Fibroblast of gingiva (primary cell): ENCODE data around the gene ARGFX.
A peak's percentile ranks its signal among the peaks of the same experiment; 100 is the strongest.
"Not testable (repeated sequence)": the region's sequence is repeated elsewhere in the genome, so short reads cannot be mapped to it uniquely, and the experiment has no call there.

Source experiments
- DNase-seq: peaks from one replicate; pipeline ENCODE4 v3.0.0-alpha.2; 2011; ENCODE audit warnings: low read depth

Gene ARGFX

DNA sequence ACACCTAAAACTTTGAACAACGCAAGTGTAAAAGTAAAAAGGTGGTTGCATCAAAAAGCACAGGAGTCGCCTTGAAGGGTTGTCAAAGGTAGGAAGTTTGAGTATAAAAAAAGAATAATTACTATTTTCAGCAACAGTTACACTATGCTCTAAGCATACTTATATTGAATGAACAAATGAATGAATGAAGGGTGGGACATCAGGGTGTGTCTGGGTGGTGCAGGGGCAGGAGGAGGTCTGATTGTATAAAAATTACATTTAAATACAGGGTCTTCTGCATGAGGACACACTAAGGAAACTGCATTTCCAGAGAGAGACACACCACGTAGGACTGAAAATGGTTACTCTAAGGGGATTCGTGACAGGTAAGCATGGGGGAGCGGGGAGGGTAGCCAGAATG is at the start of gene ARGFX:
Gene ARGFX (plus strand): TSS at position 301 of the 400 bp plus-strand sequence. CDS start 2,765 bp downstream, outside the sequence.
- no peak for DNase-seq

DNA sequence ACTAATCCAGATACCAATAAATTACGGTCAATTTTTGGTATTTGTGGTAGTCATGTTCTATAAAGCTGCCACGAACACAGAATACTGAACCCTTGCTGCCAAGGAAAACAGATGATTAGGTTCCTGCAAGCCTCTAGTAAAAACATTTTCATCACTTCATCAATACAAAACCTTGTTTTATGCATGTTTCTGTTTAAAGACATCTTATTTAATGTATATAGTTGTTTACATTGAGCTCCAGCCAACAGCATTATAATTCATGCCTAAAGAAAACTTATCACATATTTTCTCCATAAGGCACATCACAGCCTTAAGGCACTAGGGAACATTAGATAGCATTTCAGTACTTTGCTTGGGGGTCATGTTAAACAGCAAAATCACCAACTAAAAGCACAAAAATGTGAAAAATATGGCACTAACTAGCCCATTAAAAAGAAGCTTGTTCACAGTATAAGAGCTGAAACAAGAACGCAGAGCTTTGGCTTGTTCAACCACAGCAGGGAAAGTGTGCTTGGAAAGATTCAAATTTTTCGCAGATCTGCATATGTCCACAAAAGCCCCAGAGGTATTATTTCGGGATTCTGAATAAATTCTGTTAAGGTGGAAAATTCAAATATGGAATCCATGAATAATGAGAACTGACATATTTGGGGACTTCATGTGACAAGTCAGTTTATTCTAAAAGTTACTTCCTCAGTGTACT is 49.6 kb upstream of the ARGFX start:
- DNase-seq: no peak

DNA sequence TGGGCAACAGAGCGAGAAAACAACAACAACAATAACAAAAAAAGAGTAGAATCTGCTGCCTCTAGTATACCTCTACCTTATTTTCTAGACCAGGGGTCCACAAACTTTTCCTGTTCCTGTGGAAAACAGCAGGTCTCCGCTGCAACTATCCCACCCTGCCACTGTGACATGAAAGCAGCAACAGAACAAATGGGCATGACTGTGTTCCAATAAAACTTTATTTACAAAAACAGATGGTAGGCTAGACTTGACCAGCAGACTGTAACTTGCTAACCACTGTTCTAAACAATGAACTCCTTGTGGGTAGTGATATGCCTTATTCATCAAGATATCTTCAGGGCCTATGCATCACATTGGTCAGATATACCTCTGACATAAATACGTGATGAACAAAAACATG is 47.2 kb upstream of the ARGFX start:
- DNase-seq: no peak

DNA sequence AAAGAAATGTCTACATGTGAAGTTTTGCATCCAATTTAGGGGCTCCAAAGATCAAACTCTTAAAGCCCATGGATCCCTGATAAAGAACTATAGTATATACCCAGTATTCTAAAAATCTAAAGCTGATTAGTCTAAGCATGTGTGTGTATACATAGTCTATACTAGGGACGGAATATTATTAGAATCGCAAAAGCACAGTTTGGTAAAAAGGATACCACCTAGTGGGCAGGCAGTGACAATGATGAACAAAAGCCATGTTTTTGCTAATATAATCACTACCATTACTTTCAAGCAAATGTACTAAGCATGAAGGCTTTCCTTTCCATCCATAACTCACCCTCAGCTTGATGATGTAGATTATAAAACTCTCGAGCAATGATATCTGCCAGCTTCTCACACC is 38.4 kb upstream of the ARGFX start:
- DNase-seq: peak; percentile 17

DNA sequence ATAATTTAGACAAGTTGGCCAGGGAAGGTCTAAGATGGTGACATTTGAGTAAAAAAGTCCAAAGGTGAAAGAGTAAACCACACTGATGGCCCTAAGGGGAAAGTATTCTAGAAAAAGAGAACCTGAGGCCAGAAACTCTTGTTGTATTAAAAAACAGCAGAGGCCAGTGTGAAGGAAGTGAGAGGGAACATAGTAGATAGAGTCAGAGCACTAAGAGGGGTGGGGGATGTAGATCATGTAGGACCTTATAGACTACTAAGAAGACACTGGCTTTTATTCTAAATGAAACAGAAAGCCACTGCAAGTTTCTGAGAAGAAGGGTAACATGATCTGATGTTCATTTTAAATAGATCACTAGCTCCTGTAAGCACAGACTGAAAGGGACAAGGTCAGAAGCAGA is 36.5 kb upstream of the ARGFX start:
- no peak for DNase-seq

DNA sequence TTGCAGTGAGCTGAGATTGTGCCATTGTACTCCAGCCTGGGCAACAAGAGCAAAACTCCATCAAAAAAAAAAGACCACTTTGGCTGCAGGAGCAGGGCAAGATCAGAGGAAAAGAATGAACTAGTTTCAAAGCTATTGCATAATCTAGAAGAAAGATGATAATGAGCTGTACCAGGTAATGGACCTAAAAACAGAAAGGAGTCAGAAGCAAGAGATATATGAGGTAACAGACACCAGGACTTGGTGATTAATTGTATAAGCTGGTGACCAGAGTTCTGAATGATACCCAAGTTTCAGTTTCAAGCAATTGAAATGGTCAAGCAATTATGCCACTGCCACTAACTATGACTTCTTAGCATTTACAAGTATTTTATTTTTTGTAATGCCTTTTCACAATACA is 24.8 kb upstream of the ARGFX start:
- no peak for DNase-seq

DNA sequence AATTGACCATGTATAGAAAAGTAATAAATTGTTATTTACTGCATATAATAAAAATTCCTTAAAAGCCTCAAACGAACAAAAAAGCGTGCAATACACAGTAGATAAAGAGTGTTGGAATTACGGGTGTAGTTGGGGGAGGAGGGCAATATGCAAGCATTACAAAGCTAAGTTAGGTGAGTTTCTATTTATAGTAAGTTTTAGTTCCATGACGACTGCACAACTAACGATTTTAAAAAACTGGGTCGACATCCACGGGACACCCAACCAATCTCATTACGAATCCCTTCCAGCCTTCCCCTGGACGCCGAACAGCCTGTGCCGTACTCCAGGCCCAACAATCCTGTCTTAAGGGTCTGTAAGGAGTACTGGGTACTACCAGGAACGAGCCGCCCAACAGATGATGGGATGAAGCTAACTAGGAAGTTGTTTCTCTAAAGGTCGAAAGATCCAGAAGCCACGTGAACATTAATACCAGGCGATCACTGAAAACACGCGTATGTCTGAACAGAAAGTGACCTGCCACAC is 22.6 kb upstream of the ARGFX start:
- DNase-seq: no peak

DNA sequence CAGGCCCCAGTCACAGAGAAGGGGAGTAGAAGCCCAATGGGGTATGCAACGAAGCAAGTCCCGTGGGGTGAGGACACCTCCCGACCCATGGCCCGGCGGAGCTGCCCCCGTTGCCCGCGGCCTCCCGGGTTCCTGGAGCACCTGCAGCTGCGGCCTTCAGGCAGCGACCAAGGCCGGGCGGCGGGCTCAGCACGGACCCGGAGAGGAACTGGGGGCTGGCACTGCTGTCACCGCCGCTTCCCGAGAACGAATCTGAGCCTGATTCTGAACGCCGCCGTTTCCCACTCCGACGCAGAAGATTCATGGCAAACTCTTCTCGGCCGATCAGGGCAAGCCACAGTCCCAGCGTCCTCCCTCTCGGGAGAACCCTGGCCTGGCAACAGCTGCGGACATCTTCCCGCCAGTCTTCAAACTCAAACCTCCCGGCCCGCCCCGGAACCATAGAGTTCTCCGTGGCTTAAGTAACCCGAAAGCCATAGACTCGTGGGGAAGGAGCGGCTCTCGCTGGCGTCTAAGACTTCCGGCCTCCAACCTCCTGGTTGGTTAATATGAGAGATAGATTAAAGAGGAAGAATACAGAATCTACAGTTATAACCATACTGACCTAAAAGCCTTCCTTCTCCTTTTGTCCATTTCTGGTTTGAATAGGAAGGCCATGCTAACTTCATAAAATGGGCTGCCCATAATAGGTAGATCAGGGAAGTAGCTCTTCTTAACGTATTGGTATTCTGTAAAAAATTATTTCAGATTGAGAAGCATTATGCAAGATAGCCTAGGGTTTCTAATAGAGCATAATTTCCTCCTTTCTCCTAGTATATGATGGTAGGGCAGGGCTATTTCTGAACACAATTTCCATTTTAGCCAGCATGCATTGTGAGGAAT is 21.9 kb upstream of the ARGFX start, which contains the start of gene POLQ:
Gene POLQ (minus strand): TSS at position 415 of the 882 bp plus-strand sequence. CDS start 111 bp downstream, at position 304.
- DNase-seq: peak; percentile 96

DNA sequence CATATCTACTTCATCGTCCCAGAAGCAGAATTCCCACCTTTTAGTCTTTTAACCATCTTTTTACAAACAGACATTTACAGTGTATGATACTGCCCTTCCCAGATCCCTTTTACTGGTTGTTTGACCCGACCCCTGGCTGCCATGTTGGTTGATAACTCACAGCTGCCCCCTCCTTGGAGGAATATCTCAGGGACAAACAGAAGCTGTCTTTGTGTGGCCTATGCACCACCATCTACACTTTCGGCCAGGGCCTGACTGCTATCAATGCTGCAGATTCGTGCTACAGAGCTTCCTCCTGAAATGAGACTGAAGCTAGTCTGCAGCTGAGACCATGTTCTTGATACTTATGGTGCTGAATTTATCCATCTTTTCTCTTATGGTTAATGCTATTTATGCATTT is 15.4 kb upstream of the ARGFX start:
- no peak for DNase-seq

DNA sequence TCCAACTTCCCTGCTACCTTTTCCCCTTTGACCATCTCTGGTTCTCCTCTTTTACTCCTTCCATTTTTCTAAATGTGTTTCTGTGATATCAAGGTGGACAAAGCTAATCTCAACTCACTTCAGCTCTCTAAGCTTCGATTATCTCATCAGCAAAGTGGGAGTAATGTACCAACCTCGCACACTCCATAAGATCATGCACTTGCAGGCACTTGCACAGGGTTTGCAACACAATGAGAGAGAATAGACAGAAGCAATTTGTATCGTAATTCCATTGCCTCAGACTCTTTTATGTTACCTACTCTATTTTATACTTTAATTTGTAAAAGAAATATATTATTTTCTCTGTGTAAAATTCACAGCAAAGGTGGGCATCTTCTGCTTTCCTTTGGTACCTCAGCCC is 15.0 kb upstream of the ARGFX start:
- no peak for DNase-seq

DNA sequence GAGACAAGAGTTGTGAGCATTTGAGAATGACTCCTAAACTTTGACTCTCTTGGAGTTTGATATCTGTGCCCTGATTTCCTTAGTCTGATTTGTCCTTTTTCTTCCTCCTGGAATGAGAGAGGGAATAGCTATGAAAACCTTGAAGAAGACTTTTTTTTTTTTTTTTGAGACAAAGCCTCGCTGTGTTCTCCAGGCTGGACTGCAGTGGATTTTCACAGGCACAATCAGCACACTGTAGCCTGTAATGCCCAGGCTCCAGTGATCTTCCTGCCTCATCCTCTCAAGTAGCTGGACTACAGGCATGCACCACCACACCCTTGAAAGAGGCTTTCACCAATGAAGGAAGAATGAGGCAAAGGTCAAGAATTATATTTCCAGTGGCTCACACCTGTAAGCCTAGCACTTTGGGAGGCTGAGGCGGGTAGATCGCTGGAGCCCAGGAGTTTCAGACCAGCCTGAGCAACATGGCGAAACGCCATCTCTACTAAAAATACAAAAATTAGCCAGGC is 10.3 kb upstream of the ARGFX start:
- no peak for DNase-seq

DNA sequence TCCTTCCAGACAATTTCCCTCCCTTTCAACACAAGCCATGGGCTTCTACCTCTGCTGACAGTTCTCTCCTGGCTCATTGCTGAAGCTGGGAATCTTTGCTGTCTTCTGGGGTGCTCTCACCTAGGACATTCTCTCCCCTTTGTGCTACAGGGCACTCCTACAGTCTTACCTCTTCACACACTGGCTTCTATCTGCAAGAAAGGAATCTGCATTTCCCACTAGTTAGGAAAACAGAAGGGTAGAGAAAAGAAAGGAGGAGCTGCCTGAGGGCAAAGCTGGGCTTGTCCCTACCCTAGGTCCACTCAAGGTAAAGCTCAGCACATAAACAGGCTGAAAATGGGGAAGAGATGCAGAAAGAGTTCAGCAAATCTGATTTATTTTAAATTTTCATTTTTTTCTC is 5.6 kb upstream of the ARGFX start:
- no peak for DNase-seq

DNA sequence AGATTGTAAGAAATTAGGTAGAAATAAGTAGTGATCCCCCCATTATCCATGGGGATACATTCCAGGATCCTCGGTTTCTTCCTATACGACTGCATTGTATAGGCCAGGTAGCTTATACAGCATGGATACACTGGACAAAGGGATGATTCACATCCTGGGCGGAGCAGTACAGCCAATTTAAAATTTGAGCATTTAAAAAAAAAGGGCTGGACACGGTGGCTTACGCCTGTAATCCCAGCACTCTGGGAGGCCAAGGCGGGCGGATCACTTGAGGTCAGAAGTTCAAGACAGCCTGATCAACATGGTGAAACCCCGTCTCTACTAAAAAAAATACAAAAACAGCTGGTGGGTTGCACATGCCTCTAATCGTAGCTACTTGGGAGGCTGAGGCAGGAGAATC is 976 bp upstream of the ARGFX start:
- no peak for DNase-seq

DNA sequence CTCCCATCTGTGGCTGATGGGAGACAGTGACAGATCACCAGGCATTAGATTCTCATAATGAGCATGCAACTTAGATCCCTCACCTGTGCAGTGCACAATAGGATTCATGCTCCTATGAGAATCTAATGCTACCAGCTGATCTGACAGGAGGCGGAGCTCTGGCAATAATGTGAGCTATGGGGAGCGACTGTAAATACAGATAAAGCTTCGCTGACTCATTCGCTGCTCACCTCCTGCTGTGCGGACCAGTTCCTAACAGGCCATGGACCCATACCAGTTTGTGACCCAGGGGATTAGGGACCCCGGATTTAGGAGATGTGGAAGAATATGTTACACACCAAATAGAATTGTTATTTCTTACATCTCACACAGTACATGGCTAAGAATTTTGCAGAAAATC is 6.7 kb downstream of the ARGFX start:
- DNase-seq: no peak

DNA sequence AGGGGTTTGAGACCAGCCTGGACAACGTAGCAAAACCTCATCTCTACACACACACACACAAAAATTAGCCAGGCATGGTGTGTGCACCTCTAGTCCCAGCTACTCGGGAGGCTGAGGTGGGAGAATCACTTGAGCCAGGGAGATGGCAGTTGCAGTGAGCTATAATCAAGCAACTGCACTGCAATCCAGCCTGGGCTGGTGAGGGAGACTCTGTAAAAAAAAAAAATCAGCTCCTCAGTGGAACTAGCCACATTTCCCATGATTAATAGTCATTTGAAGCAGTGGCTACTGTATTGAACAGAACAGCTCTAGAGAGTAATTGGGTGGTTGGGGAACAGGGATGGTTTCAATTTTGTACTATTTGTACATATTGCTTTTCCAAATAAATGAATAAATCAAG is 13.9 kb downstream of the ARGFX start:
- no peak for DNase-seq

DNA sequence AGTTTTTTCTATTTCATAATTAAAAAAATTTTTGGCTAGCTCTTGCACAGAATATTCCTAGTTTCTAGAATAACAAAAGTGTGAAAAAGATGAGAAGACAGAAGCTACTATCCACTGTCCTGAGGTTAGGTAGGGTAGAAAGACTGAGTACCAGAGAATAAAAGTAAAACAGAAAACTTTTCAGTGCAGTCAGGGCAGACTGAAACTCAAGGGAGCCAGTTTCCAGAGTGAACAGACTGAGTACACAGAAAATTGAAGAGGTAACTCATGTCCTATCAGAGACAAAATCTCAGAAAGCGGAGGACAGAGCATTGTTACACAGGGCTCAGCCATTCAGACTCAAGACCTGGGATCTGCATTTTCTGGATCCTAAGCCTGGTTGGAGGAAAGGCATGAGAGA is 16.7 kb downstream of the ARGFX start:
- no peak for DNase-seq

DNA sequence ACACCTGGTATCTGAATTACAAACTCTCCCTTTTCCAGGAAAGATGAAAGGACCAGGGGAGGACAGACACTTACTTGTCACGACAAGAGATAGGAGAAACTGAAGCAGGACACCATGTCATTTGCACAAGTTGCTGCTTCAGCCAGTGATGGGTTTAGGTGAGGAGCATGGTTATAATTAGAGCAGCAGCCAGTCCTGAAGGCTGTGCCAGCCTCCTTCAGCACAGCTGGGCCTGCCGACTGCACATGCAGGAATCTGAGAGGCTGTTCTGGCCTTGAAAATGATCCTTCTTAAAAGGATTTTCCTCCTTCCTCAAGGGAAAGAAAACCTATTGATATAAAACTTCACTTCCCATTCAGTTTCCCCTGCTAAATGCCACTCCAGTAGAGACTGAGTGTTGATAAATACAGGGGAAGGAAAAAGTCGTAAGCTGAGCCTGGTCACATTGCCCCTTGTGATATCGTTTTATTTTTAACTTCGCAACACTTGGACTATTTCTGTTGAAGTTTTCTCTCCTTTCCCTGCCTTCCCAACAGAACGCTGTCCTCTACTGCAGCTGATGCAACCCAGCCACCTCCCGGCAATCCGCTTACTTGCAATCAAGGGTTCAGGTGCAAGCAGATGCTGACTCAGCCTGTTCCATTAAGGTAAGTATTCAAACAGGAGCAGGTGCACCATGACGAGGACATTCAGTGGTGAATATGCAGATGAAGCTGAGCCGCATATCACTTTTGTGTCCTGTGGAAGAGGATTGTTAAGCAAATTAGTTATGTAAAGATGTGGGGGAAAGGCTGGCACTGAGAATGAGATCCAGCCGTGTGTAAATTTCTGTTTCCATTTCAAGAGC is 25.3 kb downstream of the ARGFX start, which contains the start of gene FBXO40:
Gene FBXO40 (plus strand): TSS at position 524 of the 847 bp plus-strand sequence. CDS start 27,197 bp downstream, outside the sequence.
- DNase-seq: no peak

DNA sequence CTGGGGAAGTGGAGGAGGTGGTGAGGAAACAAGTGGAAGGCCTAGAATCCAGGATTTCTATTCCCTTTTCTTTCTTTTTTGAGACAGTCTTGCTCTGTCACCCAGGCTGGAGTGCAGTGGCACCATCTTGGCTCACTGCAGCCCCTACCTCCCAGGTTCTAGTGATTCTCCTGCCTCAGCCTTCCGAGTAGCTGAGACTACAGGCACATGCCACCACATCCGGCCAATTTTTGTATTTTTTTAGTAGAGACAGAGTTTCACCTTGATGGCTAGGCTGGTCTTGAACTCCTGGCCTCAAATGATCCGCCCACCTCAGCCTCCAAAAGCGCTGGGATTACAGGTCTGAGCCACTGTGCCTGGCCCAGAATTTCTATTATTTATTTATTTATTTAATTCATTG is 26.1 kb downstream of the ARGFX start:
- DNase-seq: not testable (repeated sequence)

DNA sequence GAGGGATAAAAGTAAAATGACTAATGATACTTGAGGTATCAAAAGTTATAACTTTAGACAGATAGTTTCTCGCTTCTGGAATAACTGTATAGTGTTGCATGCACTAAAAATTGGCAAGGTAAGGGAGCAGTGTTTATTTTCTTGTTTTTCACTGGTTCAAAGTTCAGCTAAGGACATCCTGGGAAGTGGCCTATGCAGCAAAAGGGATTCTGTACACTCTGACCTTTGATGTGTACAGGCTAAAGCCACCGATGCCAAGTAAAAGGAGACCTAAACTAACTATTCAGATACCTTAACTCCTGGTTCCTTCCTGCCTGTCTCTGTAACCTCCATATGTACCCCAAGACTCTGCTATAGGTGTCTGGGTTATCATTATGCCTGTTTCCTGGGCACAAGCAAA is 27.1 kb downstream of the ARGFX start:
- no peak for DNase-seq

DNA sequence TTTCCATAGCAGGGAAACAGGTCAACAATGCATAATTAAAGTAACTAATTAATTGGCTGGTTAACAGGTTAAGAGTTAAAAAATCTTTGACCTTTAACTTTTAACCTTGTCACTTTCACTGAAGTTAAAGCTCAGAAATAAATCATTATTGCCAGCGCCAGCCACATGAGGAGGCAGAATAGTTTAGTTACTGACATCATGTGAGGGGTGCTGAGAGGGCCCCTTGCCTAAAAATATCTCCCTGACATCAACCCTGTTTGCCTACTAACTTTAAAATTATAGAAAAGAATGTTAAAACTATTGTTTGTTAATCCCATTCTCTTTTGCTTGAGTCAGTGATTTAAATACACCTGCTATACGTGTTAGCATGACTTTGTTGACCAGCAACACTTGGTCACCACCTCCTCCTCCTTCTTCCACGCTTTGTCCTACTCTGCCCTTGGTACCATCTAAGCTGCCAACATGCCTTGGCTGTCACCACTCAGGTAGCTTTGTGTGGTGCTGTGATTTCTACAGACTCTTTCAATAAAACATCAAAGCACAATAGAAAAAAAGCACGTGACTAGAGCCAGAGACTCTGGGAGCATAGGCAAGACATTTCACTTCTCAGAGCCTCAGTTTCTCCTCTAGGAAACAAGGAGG is 28.1 kb downstream of the ARGFX start:
- no peak for DNase-seq

DNA sequence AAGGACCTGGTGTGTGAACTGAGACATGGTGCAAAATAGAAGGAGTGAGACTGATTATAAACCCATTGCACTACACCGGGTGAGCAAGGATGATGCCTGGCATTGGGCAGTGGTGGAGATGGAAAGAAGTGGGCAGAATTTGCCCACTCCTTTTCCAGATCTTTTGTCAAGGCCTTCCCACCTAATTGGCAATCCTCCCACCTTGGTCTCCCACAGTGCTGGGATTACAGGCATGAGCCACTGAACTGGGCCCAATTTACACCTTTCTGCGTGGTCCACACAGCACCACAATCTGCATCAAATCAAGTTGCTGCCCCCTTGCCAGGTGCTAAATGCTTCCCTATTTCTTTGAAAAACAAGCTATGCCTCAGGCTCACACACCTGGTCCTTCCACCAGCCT is 30.8 kb downstream of the ARGFX start:
- no peak for DNase-seq
